ENCODE results near the gene TLR7. TPM values are rescaled to one million over a fixed set of nuclear protein-coding genes. Genes with fewer than 3 reads are reported as not detected.
A peak's percentile ranks its signal among the peaks of the same experiment; 100 is the strongest.

The TLR7 gene
- total and polyA plus RNA-seq, 9 of the 15 experiments (the other 6 are each of a cell fraction or from before 2014, with no cell fraction given): 0.04 to 0.13 (median 0.07) TPM; not detected in 6

- no peak overlapping the region for H3K4me2 ChIP-seq (ENCODE audit: insufficient read depth, low read length)
- H4K20me1 ChIP-seq (replicated peaks; ENCODE audit: control insufficient read depth, insufficient read depth, low read length): no peaks in the 10 kb centered on the region
- ChIA-PET POLR2A (no interaction called here), CTCF (ENCODE audit: low intra/inter-chr PET ratio) (interaction anchor here (0.7 kb wide), 1 partner anchor 119 kb away, joined by 3 read pairs; no protein-coding TSS in a partner anchor)
- BruUV-seq (replicated peaks): no TSS peak
- H2AFZ ChIP-seq (ENCODE audit: low read depth, low read length): no peak overlapping the region
- in situ Hi-C loops (cut with MboI): no loop called here
- H3K9me3 ChIP-seq (replicated peaks; ENCODE audit: control insufficient read depth, insufficient read depth, low read depth, low read length): no peaks in the 10 kb centered on the region
- no peak overlapping the region for H3K27ac ChIP-seq (ENCODE audit: extremely low read depth, low read depth, low read length)
- intact Hi-C loops (cut with micrococcal nuclease): no loop called here
- no peak overlapping the region for H3K4me3 ChIP-seq
- no peaks in the 10 kb centered on the region for H3K79me2 ChIP-seq (ENCODE audit: control insufficient read depth, insufficient read depth, low read length)
- H3K36me3 ChIP-seq (ENCODE audit: control insufficient read depth, insufficient read depth, low read length): no peaks in the 10 kb centered on the region
- H3K27me3 ChIP-seq (ENCODE audit: control insufficient read depth in 2 of 2, insufficient read depth in 2 of 2, low read length in 2 of 2): no peaks in the 10 kb centered on the region
- ATAC-seq (no peak), DNase-seq (ENCODE audit: extremely low read depth in 1 of 4, low spot score in 3 of 4) (no peak), FAIRE-seq (no peak)
- H3K4me1 ChIP-seq (replicated peaks in 1 of 2; ENCODE audit: control insufficient read depth in 2 of 2, insufficient read depth in 2 of 2, low read length in 2 of 2): no peaks in the 10 kb centered on the region
- WGBS (ENCODE audit: insufficient coverage, low coverage, missing lambda C conversion rate): no CpG with 5 or more reads among the region's 1 CpG
- TF ChIP-seq ZFP36 (IDR thresholded peaks at IDR 0.05; ENCODE audit: low read depth, low read length, partially characterized antibody) (peak; percentile 6), CBFA2T2 (conservative IDR thresholded peaks at IDR 0.05) (no peak)
- H3K9ac ChIP-seq (ENCODE audit: insufficient read depth in 1 of 2, low read depth in 2 of 2, low read length in 2 of 2): no peak overlapping the region
- no peaks in the 10 kb centered on the region for H3K9me1 ChIP-seq (ENCODE audit: control insufficient read depth, insufficient read depth, low read length)
These were observed 70.1 kb downstream of the TLR7 start for GRCh38 chrX:12936947-12937346.

Other genes starting within 250 kb of the TLR7 start
- gene PRPS2, start 75.7 kb upstream of the TLR7 start, total RNA-seq (2014; rRNA removed): 58.9 and 59.4 TPM in 2 replicates
- gene PRPS2, start 75.7 kb upstream of the TLR7 start, total RNA-seq (2014; rRNA removed; fragmentation: Illumina TruSeq; extraction: Trizol): 76.3 and 80.4 TPM in 2 replicates
- 58.1 and 62.1 TPM in 2 replicates for gene PRPS2, start 75.7 kb upstream of the TLR7 start, total RNA-seq (2015; rRNA removed; fragmentation: Illumina TruSeq; extraction: Trizol)
- gene PRPS2, start 75.7 kb upstream of the TLR7 start, total RNA-seq (2021): 84.2 and 85.0 TPM in 2 replicates
- 40.5 and 68.6 TPM in 2 replicates for gene PRPS2, start 75.7 kb upstream of the TLR7 start, polyA plus RNA-seq (2011; rRNA removed)
- gene PRPS2, start 75.7 kb upstream of the TLR7 start, polyA plus RNA-seq (2014; fragmentation: Illumina TruSeq; extraction: Trizol): 60.9 and 61.9 TPM in 2 replicates
- gene PRPS2, start 75.7 kb upstream of the TLR7 start, polyA plus RNA-seq (2014; fragmentation: Nextera tagmentation; extraction: Ambion mirVana): 10 to 100 TPM; 60.9 to 62.7 TPM
- gene PRPS2, start 75.7 kb upstream of the TLR7 start, polyA plus RNA-seq (2014; rRNA removed): 50.3 and 51.2 TPM in 2 replicates
- not detected in 2 replicates for gene TLR8, start 39.5 kb downstream of the TLR7 start, total RNA-seq (2014; rRNA removed)
- gene TLR8, start 39.5 kb downstream of the TLR7 start, total RNA-seq (2014; rRNA removed; fragmentation: Illumina TruSeq; extraction: Trizol): not detected in 2 replicates
- gene TLR8, start 39.5 kb downstream of the TLR7 start, total RNA-seq (2015; rRNA removed; fragmentation: Illumina TruSeq; extraction: Trizol): not detected in 2 replicates
- not detected in 2 replicates for gene TLR8, start 39.5 kb downstream of the TLR7 start, total RNA-seq (2021)
- gene TLR8, start 39.5 kb downstream of the TLR7 start, polyA plus RNA-seq (2011; rRNA removed): not detected in 2 replicates
- gene TLR8, start 39.5 kb downstream of the TLR7 start, polyA plus RNA-seq (2014; fragmentation: Illumina TruSeq; extraction: Trizol): not detected in 2 replicates
- gene TLR8, start 39.5 kb downstream of the TLR7 start, polyA plus RNA-seq (2014; fragmentation: Nextera tagmentation; extraction: Ambion mirVana): not detected
- not detected in 2 replicates for gene TLR8, start 39.5 kb downstream of the TLR7 start, polyA plus RNA-seq (2014; rRNA removed)
- gene TMSB4X, start 108.0 kb downstream of the TLR7 start, total RNA-seq (2014; rRNA removed): 1,035 and 1,094 TPM in 2 replicates
- 1,529 and 1,745 TPM in 2 replicates for gene TMSB4X, start 108.0 kb downstream of the TLR7 start, total RNA-seq (2014; rRNA removed; fragmentation: Illumina TruSeq; extraction: Trizol)
- 1,145 and 1,178 TPM in 2 replicates for gene TMSB4X, start 108.0 kb downstream of the TLR7 start, total RNA-seq (2015; rRNA removed; fragmentation: Illumina TruSeq; extraction: Trizol)
- gene TMSB4X, start 108.0 kb downstream of the TLR7 start, total RNA-seq (2021): 1,266 and 1,292 TPM in 2 replicates
- gene TMSB4X, start 108.0 kb downstream of the TLR7 start, polyA plus RNA-seq (2011; rRNA removed): 1,337 and 1,853 TPM in 2 replicates
- gene TMSB4X, start 108.0 kb downstream of the TLR7 start, polyA plus RNA-seq (2014; fragmentation: Illumina TruSeq; extraction: Trizol): 1,680 and 2,424 TPM in 2 replicates
- 1,000 to 10,000 TPM; 1,688 to 2,035 TPM for gene TMSB4X, start 108.0 kb downstream of the TLR7 start, polyA plus RNA-seq (2014; fragmentation: Nextera tagmentation; extraction: Ambion mirVana)
- 1,576 and 1,785 TPM in 2 replicates for gene TMSB4X, start 108.0 kb downstream of the TLR7 start, polyA plus RNA-seq (2014; rRNA removed)
- gene FAM9C, start 177.5 kb downstream of the TLR7 start, total RNA-seq (2014; rRNA removed): not detected in 2 replicates
- not detected in 2 replicates for gene FAM9C, start 177.5 kb downstream of the TLR7 start, total RNA-seq (2014; rRNA removed; fragmentation: Illumina TruSeq; extraction: Trizol)
- not detected in 2 replicates for gene FAM9C, start 177.5 kb downstream of the TLR7 start, total RNA-seq (2015; rRNA removed; fragmentation: Illumina TruSeq; extraction: Trizol)
- gene FAM9C, start 177.5 kb downstream of the TLR7 start, total RNA-seq (2021): not detected in 2 replicates
- gene FAM9C, start 177.5 kb downstream of the TLR7 start, polyA plus RNA-seq (2011; rRNA removed): not detected in 2 replicates
- not detected in 2 replicates for gene FAM9C, start 177.5 kb downstream of the TLR7 start, polyA plus RNA-seq (2014; fragmentation: Illumina TruSeq; extraction: Trizol)
- gene FAM9C, start 177.5 kb downstream of the TLR7 start, polyA plus RNA-seq (2014; fragmentation: Nextera tagmentation; extraction: Ambion mirVana): not detected
- gene FAM9C, start 177.5 kb downstream of the TLR7 start, polyA plus RNA-seq (2014; rRNA removed): not detected in 2 replicates